Activated CD8-positive, alpha-beta memory T cell treated with anti-CD3 and anti-CD28 coated beads, Interleukin-2, amount 50 U/mL, for 48 hours (primary cell): ENCODE measurements around the gene IGSF11.

ENCODE experiments used
- DNase-seq: peaks from one replicate; pipeline ENCODE4 v3.0.0-alpha.2; 2020

The IGSF11 gene

GRCh38 chr3:118948146-118948545 lies 86.5 kb downstream of the IGSF11 start:
- no peak for DNase-seq

GRCh38 chr3:118946449-118946848 lies 88.2 kb downstream of the IGSF11 start:
- no peak for DNase-seq

GRCh38 chr3:118945834-118946233 lies 88.8 kb downstream of the IGSF11 start:
- DNase-seq = no peak

GRCh38 chr3:118943597-118943996 lies 91.0 kb downstream of the IGSF11 start:
- DNase-seq = no peak

- DNase-seq = no peak
Observed at GRCh38 chr3:118942671-118943070, 92.0 kb downstream of the IGSF11 start.

- no peak for DNase-seq
Observed at GRCh38 chr3:118942195-118942594, 92.5 kb downstream of the IGSF11 start.

GRCh38 chr3:118941236-118941635 lies 93.4 kb downstream of the IGSF11 start:
- no peak for DNase-seq

- no peak for DNase-seq
Observed at GRCh38 chr3:118938183-118938961, 96.3 kb downstream of the IGSF11 start.

- no peak for DNase-seq
Observed at GRCh38 chr3:118936811-118937210, 97.8 kb downstream of the IGSF11 start.

- no peak for DNase-seq
Observed at GRCh38 chr3:118932822-118933558, 101.7 kb downstream of the IGSF11 start.

- no peak for DNase-seq
Observed at GRCh38 chr3:118931996-118932395, 102.7 kb downstream of the IGSF11 start.

- no peak for DNase-seq
Observed at GRCh38 chr3:118927449-118927848, 107.2 kb downstream of the IGSF11 start.

GRCh38 chr3:118912188-118912587 lies 122.5 kb downstream of the IGSF11 start:
- no peak for DNase-seq

GRCh38 chr3:118910332-118910731 lies 124.3 kb downstream of the IGSF11 start:
- no peak for DNase-seq

- DNase-seq = no peak
Observed at GRCh38 chr3:118909763-118910162, 124.9 kb downstream of the IGSF11 start.

- no peak for DNase-seq
Observed at GRCh38 chr3:118907909-118908308, 126.7 kb downstream of the IGSF11 start.

GRCh38 chr3:118900737-118901525 lies 133.7 kb downstream of the IGSF11 start:
- DNase-seq = no peak

GRCh38 chr3:118890206-118890605 lies 144.4 kb downstream of the IGSF11 start:
- no peak for DNase-seq

- no peak for DNase-seq
Observed at GRCh38 chr3:118889691-118890090, 145.0 kb downstream of the IGSF11 start.

GRCh38 chr3:118886708-118887107 lies 147.9 kb downstream of the IGSF11 start:
- DNase-seq = no peak

- DNase-seq = peak; percentile 85
Observed at GRCh38 chr3:118884748-118885206, 149.9 kb downstream of the IGSF11 start.

GRCh38 chr3:118882353-118882947 lies 152.2 kb downstream of the IGSF11 start:
- peak; percentile 73 for DNase-seq

- DNase-seq = no peak
Observed at GRCh38 chr3:118868051-118868450, 166.6 kb downstream of the IGSF11 start.
